ENCODE data around the gene STMP1.

Gene STMP1

DNA sequence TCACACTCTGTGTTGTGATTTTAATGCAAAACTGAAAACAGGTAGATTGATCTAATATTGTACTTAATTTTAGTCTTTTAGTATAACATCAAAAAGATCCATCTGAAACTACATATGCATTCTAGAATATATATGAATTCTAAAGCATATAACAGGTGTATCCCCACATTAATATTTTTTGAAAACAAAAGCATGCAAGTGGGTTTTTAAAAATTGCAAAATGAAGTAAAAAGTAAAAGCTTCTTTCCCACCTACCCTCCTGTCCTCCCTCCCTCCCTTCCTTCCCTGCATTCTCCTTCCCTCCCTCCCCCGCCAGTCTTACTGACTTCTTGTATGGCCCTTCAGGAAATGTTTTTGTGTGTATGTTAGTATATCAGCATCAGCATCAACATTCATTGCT, 14.6 kb upstream of the STMP1 start:
- TF ChIP-seq CTCF (IDR thresholded peaks at IDR 0.05; ENCODE audit: low read depth, low read length, missing control alignments) = no peak
- in situ Hi-C loops (cut with HindIII; ENCODE audit: low pct_ligation_motif_present, low sequenced_read_pairs) = no loop called here
- no peak overlapping the region for H3K27ac ChIP-seq
- DNase-seq = no peak
- no peaks in the 10 kb centered on the region for H3K27me3 ChIP-seq (replicated peaks)
- peaks cover 20% of the 10 kb centered on the region for H3K36me3 ChIP-seq (replicated peaks)
- H3K4me3 ChIP-seq (ENCODE audit: low read depth, low read length) = no peak overlapping the region

- in situ Hi-C loops (cut with HindIII; ENCODE audit: low pct_ligation_motif_present, low sequenced_read_pairs) = no loop called here
- no peak for DNase-seq
- no peak for TF ChIP-seq CTCF (IDR thresholded peaks at IDR 0.05; ENCODE audit: low read depth, low read length, missing control alignments)
- Histone ChIP-seq H3K4me3 (ENCODE audit: low read depth, low read length) (no peak overlapping the region), H3K36me3 (replicated peaks) (peaks cover 20% of the 10 kb centered on the region), H3K27me3 (replicated peaks) (no peaks in the 10 kb centered on the region), H3K27ac (no peak overlapping the region)
These were observed 14.1 kb upstream of the STMP1 start for GRCh38 chr7:135648235-135648634.

DNA sequence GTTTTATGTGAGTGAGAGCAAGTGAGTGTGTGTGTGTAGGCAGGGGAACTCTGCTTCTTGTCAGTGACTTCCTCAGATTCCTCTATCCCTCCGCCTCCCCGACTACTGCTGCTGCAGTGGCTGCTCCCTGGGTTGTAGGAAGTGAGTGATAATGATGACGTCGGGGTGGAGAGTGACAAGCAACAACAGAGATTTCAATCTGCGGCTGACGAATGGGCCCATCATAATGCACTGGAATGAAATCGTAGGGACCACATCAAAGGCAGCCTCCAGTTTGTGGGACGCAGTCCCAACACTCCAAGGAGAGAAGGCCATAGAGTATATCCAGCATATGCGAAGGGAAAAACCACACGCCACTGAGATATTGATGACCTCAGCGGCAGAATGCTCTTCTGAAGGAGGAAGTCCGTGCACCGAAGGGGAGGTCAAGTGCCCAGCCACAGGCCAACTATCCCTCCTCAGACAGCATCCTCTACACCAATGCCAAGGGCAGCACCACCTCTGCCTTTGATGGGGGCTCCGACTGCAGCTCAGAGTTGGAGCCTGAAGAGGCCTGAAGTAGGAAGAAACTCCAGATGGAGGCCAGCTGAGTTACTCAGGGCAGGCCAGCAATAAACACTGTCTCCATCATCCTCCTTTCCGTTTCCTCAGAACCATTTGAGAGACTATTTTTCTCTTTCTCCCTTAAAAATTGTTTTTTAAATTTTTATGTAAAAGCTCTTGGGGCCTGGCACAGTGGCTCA, 11.3 kb upstream of the STMP1 start:
- TF ChIP-seq CTCF (IDR thresholded peaks at IDR 0.05; ENCODE audit: low read depth, low read length, missing control alignments) = no peak
- peak; percentile 73 for DNase-seq
- in situ Hi-C loops (cut with HindIII; ENCODE audit: low pct_ligation_motif_present, low sequenced_read_pairs) = no loop called here
- H3K27me3 ChIP-seq (replicated peaks) = no peaks in the 10 kb centered on the region
- H3K4me3 ChIP-seq (ENCODE audit: low read depth, low read length) = no peak overlapping the region
- H3K36me3 ChIP-seq (replicated peaks) = peaks cover 11% of the 10 kb centered on the region
- peak overlapping the region; percentile 7 for H3K27ac ChIP-seq

DNA sequence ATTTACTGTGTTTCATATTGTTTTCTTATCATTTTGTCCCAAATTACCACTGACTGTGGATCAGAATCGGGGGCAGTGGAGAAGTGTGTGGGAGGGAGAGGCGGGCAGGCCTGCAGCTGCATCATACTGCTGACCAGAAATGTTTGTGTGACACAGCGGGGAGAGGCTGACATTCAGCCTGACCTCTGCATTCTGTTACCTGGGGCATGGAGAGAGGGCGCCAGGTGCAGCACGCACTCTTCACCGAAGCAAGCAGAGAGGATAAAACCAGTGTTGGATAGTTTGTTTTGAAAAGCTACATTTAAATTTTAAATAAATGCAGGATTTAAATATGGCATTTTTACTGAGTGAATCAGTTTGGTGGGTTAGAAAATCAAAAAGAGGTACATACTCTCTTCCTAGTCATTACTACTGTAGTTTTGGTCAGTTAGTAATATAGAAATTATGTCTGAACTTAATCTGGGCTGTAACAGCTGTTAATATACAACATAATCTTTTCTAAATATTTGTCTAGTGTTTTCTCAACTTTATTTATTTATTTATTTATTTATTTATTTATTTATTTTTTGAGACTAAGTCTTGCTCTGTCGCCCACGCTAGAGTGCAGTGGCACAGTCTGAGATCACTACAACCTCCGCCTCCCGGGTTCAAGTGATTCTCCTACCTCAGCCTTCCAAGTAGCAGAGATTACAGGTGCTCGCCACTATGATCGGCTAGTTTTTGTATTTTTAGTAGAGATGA, 8.8 kb upstream of the STMP1 start:
- no peak for TF ChIP-seq CTCF (IDR thresholded peaks at IDR 0.05; ENCODE audit: low read depth, low read length, missing control alignments)
- Histone ChIP-seq H3K27me3 (replicated peaks) (no peaks in the 10 kb centered on the region), H3K36me3 (replicated peaks) (no peaks in the 10 kb centered on the region), H3K4me3 (ENCODE audit: low read depth, low read length) (no peak overlapping the region), H3K27ac (no peak overlapping the region)
- in situ Hi-C loops (cut with HindIII; ENCODE audit: low pct_ligation_motif_present, low sequenced_read_pairs) = no loop called here
- peak; percentile 17 for DNase-seq

- Histone ChIP-seq H3K27ac (no peak overlapping the region), H3K27me3 (replicated peaks) (no peaks in the 10 kb centered on the region), H3K36me3 (replicated peaks) (no peaks in the 10 kb centered on the region), H3K4me3 (ENCODE audit: low read depth, low read length) (no peak overlapping the region)
- in situ Hi-C loops (cut with HindIII; ENCODE audit: low pct_ligation_motif_present, low sequenced_read_pairs) = no loop called here
- DNase-seq = no peak
- no peak for TF ChIP-seq CTCF (IDR thresholded peaks at IDR 0.05; ENCODE audit: low read depth, low read length, missing control alignments)
These were observed 3.8 kb upstream of the STMP1 start for GRCh38 chr7:135658564-135658963.
